NCI-H146 treated with DMSO at 0.1 percent for 48 hours (cell line): Measurements from ENCODE around the gene RCOR3.

Source experiments
- DNase-seq: peaks from one replicate; lab custom pipeline; 2025; ENCODE audit not compliant: unreplicated experiment; lab: John Stamatoyannopoulos, UW

The RCOR3 gene

DNA sequence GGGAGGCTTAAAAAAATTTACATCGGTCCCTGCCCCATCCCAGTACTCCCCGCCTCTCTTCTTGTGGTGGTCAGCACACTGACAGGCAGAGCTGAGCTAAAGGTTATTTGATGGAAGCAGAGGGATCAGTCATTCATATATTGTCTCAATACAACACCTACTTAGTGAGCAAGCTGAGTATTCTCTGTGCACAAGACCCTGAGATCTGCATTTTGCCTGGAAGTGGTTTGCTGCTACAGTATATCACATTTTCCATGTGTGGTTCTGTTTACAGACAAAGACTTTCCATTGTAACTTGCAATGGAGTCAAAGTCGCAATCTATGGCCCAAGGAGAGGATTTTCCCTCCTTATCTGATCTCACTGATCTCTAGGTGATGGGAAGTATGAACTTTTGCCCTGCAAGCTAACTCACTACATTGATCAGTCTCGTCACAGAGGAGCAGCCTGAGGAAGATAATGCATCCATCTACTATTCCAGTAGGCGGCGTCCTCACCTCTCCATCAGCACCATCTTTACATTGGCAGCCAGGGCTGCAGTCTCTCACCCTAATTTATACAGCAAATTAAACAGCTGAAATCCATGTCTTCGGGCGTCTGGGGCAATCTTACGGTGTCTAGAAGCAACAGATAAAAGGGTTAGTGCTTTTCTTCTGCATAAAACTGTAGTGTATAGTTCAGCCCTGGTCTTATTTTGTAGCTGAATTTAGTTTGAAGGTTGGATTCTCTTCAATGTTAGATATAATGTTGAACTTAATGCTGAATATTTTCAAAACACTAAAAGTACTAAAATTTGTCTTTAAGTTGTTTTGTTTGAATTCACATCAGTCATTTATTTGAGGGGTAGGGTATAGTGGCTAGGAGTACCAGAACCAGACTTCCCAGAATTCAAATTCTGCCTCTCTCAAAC, 64.2 kb downstream of the RCOR3 start:
- DNase-seq: peak; percentile 62

- DNase-seq: peak; percentile 36
Observed at GRCh38 chr1:211324992-211325775, 66.0 kb downstream of the RCOR3 start.

- DNase-seq: no peak
Observed at GRCh38 chr1:211326140-211326527, 67.0 kb downstream of the RCOR3 start.

DNA sequence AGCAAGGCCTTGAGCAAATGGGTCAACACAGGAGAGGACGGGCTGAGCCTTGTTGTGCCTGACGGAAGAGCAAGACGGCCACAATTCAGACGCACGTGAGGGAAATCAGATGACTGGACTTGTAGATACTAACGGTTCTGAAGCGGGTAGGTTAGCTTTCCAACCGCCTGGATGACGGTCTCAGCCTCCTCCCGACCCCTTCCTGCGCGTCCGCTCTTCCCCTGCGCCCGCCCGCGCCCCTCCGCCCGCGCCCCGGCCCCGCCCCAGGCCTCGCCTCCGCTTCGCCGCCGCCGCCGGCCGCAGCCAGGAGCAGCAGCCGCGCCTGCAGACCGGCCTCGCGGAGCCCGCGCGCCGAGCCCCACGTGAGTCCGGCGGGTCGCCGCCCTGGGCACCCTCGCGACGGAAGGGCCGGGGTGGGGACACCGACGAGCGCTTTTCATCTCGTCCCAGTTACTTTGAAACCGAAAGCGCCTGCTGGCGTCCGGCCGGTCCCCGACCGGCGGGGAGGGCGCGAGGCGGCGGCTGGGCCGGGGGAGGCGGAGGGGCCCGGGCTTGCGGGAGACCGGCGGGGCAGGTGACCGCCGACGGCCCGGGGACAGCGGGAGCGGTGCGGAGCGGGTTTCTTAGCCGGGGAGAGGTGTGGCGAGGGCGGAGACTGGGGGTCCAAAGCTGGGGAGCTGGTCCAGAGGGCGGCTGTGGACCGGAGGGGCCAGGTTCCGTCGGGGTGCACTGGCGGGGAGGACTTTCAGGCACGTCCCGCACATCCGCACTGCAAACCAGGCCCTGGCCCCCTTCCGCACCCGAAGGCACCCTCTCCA, 67.6 kb downstream of the RCOR3 start, which contains the start of gene TRAF5:
TRAF5 (plus strand) TSS at position 306 of the 818 bp plus-strand sequence. CDS start 26,407 bp downstream, outside the sequence.
- peak; percentile 21 for DNase-seq

DNA sequence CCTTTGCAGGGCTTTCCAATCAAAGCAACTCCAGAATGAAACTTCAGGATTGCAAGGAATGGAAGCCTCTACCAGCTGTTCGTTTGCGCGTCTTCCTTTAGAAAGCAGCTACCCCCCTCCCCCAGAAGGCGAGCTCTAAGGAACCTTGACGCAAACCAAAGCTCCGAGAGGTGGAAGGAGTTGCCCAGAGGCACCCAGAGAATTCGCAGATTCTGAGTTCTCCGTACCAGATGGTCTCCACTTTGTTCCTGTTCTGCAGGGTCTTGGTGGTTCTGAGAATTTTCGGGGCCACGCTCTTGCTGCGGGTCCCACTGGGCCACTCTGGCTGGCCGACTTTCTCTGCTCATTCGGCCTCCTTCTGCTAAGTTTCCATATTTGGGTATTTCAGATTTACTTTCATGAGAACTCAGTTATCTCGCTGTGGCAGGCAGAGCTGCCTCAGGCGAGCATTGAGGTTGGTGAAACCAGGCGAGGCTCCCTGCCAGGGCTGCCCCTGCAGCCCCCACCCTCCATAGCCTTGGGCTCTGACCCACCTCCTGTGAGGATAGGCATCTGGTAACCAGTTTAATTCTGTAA, 68.3 kb downstream of the RCOR3 start:
- DNase-seq: peak; percentile 67

GRCh38 chr1:211328084-211328694, 69.0 kb downstream of the RCOR3 start:
- no peak for DNase-seq

DNA sequence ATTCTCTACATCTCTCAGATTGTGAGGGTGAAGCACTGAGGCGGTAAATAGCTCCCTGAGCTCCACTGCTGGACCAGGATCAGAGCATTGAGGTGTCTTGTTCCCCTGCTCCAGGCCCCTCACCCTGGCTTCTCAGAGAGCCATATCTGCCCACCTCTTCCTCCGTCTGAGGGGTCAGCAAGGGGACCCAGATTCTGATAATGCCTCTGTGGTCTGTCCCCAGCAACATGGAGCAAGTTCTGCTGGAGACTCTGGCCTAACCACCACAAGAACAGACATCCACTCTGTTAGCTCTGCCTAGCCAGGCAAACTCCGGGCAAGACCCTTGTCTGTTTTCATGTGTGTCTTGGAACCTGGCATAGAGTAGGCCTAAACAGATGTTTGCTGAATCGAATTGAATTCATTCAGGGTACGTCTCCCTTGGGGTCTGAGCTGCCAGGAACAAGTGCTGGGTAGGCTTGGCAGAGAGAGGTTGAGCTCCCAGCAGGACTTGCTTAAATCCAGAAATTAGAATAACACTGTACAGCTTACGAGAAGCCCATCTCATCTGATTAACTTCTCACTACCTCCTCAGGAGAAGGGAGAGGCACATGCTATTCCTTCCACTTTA, 69.8 kb downstream of the RCOR3 start:
- no peak for DNase-seq

- peak; percentile 55 for DNase-seq
Observed at GRCh38 chr1:211329764-211330201, 70.6 kb downstream of the RCOR3 start.

- DNase-seq: no peak
Observed at GRCh38 chr1:211330282-211330936, 71.2 kb downstream of the RCOR3 start.

DNA sequence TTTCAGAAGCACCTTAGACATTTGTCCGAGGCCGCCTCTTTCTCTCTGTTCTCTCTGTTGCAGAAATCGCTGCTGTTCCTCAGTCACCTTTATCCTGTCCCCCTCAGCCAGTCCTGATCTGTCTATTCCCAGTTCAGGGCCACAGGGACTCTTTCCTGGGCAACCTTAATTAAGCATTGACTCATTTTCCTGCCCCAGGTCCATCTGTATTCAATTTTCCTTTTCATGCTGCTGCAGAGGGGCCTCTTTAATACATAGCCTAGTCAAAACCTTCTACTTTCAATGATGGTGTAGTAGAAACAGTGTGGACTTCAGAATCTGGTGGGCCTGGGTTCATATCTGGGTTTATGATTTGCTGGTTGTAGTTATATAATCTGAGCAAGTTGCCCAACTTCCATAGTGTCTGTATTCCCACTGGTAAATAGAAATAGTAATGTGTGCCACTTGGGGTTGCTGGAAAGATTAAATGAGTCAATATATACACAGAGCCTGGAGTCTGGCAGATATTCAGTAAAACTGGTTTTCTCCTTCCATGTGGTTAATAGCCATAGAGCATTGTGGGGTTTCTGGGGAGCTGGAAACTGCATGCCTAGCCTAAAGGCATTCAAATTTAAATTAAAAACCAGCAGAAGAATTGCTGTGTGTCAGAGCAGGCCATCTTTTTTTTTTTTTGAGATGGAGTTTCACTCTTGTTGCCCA, 72.0 kb downstream of the RCOR3 start:
- no peak for DNase-seq

DNA sequence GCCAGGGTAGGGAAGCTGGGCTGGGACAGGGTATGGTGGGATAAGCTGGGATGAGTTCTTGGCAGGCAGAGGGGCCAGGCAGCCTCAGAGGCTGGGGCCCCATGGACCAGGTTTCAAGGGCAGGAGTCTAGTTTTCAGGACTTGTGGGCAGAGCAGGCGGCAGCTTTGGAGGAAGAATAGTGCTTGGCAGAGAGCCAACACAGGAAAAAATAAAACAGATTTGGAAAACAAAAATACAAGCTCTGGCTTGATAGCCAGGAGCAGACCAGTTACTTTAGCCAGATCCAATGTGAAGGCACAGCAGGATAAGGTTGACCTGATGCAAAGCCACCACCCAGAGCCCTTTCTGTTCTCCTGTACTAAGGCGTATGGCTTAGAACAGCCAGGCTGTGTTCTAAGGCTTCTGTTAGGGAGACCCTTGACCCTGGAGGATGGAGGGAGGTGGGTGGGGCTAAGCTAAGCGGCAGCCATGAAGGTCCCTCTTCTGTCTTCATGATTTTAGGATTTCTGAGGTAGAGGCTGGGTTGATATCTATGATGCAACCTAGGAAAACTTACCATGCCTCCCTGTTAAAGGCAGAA, 73.0 kb downstream of the RCOR3 start:
- DNase-seq: peak; percentile 20

DNA sequence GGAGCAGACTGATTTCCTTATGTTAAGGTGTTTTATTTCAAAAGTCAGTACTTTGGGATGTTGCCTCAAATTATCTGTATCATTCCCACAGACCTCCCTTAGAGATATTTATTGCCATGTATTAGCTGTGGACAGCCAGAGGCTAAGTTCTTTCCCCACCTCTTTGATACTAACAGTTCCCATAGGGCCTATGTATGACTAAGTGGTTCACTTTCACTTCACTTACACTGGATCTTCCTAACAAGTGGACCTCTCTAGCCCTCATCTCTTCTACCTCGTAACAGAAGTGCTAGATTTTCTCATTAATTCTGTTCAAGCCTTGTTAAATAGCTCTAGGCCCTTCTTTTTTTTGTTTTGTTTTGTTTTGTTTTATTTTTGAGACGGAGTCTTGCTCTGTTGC, 73.7 kb downstream of the RCOR3 start:
- DNase-seq: no peak

DNA sequence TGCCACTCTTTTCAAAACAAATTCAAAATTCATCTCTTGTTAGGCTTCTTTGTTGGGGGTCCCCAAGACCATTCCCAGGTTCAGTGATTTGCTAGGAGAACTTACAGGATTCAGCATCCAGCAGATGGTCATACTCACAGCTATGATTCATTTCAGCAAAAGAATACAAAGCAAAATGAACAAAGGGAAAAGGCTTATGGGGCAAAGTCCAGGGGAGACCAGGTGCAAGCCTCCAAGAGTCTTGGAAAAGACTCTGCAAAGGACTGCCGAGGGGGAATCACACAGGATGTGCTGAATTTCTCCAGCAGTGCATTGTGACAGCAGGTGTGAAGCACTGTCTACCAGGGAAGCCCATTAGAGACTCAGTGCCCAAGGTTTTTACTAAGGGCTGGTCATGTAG, 74.7 kb downstream of the RCOR3 start:
- DNase-seq: peak; percentile 86

GRCh38 chr1:211334986-211335385, 75.8 kb downstream of the RCOR3 start:
- no peak for DNase-seq

DNA sequence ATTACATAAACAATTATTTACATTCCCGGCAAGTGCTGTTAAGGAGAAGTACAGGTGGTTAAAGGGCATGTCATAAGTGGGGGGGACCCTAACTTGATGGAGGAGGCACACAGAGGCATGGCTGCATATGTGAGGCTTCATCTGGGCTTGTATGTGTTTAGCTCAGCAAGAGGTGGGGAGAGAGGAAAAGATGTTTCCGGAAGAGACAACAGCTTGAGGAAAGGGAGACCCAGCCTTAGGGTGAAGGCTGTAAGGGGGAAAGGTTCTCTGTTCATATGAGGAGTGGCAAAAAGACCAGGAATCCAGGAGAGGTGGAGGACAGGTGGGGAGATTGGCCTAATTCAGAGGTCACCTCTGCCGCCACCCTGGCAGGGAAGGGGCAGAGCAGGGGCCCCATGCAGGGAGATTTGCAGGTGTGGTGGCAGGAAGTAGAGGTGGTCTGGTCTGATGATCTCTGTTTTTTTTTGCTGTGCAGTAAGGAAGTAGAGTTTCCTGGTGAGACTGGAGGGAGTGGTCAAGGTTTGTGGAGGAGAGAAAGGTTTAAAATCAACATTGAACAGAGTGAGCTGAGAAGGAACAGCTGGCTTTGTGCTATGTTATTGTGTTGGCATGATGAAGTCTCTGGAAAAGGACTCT, 76.5 kb downstream of the RCOR3 start:
- peak; percentile 56 for DNase-seq

DNA sequence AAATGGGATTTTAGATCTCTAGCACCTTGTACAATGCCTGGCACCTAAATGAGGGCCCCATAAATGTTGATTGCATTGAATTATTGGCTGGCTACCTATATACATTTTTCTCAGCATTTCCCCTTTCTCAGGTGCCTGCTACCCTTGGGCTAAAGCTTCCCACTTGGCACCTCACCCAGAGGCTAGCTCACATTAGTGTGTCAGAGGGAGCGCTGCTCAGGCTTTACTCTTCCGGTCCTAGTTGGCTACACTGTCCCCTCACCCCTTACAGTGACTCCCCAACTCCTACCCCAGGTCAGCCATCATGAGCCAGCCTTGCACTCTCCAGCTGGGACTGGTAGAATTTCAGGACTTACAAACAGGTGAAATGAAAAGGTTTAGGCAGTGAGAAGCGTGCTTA, 77.0 kb downstream of the RCOR3 start:
- DNase-seq: no peak

GRCh38 chr1:211336775-211337174, 77.6 kb downstream of the RCOR3 start:
- DNase-seq: no peak
